NCI-H1930 (cell line): ENCODE data around the gene ZCCHC9.

ENCODE experiments used
- DNase-seq, 2 experiments: peaks; one replicate each; lab custom pipeline; 2025; lab: John Stamatoyannopoulos, UW

ZCCHC9 gene

DNA sequence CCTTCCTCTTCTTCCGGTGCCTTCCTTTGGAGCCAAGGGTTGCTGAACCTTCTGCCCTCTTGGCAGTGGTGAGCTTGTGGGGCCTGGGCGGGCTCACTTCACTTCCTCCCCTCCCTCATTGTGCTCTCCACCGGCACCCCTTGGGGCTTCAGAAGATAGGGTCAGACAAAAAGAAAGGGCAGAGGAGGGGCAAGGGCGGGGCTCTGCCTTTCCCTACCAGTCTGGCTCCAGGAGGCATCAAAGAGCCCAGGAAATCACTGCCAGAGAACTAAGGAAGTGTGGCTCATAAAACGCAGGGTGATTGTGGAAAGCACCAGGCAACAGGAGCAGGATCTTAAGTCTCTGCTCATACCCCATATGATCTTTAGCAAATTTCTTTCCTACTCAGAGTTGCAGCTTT lies 57.7 kb downstream of the ZCCHC9 start:
- no peak for DNase-seq

DNA sequence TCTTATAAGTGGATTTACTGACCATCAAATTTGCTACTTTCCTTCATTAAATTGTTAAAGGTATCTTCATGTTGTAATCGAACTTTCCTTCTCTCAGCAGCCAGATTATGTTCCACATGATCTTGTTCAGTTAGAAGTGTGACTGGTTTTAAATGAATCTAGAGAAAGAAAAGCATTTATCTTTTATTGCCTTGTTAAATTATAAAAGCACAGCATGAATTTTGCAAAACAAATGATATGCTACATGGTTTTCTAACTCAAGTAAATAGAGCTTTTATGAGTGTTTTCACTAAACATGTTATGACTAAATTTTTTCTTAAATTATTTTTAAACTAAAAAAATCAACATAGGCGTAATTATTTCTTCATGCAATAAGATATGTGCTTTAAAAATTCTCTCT lies 58.5 kb downstream of the ZCCHC9 start:
- DNase-seq = no peak

DNA sequence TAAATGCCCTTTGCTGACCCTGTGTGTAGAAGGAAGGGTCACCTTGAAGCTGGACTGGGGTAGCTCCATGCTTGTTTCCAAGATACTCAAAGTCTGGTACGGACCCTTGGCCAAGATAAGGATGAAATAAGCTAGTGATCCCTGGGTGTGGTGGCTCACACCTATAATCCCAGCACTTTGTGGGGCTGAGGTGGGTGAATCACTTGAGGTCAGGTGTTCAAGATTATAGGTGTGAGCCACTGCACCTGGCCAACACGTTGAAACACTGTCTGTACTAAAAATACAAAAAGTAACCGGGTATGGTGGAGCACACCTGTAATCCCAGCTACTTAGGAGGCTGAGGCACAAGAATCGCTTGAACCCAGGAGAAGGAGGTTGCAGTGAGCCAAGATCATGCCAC lies 59.3 kb downstream of the ZCCHC9 start:
- DNase-seq = no peak

DNA sequence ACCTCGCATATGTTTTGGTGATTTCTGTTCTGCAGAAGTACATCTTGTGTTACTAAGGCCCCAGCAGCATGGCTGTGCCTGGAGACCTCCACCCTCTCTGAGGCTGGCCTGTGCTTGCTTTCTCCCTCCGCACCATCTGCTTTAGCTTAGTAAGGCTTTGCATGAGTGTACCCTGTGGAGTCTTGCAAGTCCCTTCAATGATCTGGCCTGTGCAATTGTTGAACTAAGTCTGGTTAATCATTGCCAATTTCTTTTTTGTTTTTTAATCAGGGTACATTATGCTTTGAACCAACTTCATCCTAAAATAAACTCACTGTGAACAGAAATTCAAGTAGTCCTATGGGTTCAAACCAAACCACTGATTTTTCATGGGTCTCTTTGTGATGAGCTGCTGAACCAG lies 60.2 kb downstream of the ZCCHC9 start:
- DNase-seq = no peak
